Adrenal gland (tissue), 12 donors: Measurements from ENCODE around the gene RBM44. TPM values are rescaled to one million over a fixed set of nuclear protein-coding genes. Genes with fewer than 3 reads are reported as not detected.

ENCODE experiments used
- DNase-seq, 7 donors: peaks; one replicate each; pipeline ENCODE4 v3.0.0-alpha.2; 2019 to 2020
- H3K27ac ChIP-seq, 5 donors: fragments of 200-600 bp; sonication (generic) in 4 of 5; 1 replicate in 3 of 5; 2 replicates in 2 of 5; pipeline versions ENCODE4 v1.5.1 to v1.8.0; 2016 to 2020; ENCODE audit warnings: mild to moderate bottlenecking in 1 of 5
- H3K27me3 ChIP-seq: fragments of 200-600 bp; 2 replicates; pipeline ENCODE4 v1.8.0; 2021
- H3K36me3 ChIP-seq, 2 donors: fragments of 200-600 bp; replicated peaks in 1 of 2; 1 replicate in 1 of 2; 2 replicates in 1 of 2; pipeline versions ENCODE4 v1.5.1 to v1.8.0; 2018 to 2022
- H3K4me1 ChIP-seq, 2 donors: fragments of 200-600 bp; replicated peaks in 1 of 2; 1 replicate in 1 of 2; 2 replicates in 1 of 2; pipeline versions ENCODE4 v1.5.1 to v1.8.0; 2018 to 2021
- H3K4me3 ChIP-seq, 4 donors: fragments of 200-600 bp; sonication (generic) in 3 of 4; one replicate each; pipeline ENCODE4 v1.5.1; 2016 to 2018
- H3K9me3 ChIP-seq, 3 donors: fragments of 200-600 bp; sonication (generic) in 1 of 3; replicated peaks in 1 of 3; 1 replicate in 2 of 3; 2 replicates in 1 of 3; pipeline versions ENCODE4 v1.5.1 to v1.8.0; 2016 to 2021
- POLR2A ChIP-seq, 2 donors: fragments of 450-650 bp; IDR thresholded peaks; one replicate each; pipeline ENCODE4 v1.6.1; 2017; ENCODE audit warnings: antibody characterized with exemption in 2 of 2, mild to moderate bottlenecking in 2 of 2, moderate library complexity in 1 of 2
- WGBS, 4 donors: extraction: QIAGEN DNeasy Blood & Tissue Kit in 2 of 4; methylation state at CpG; one replicate each; pipeline versions ENCODE4 v1.1.5 to v1.1.7; 2013 to 2017; 5-methylcytosine and 5-hydroxymethylcytosine counted together
- intact Hi-C, 2 donors: fragments of 100-400 bp; cut with DNase I; formaldehyde crosslinking; loops; one replicate each; pipeline versions ENCODE4 v1.14.1 to v1.15.0; 2022 to 2023
- polyA plus RNA-seq, 3 donors: library from polyadenylated mRNA; stranded (reverse); fragments of 200-250 nt in 2 of 3; fragments of 350-450 nt in 1 of 3; fragmentation: Illumina TruSeq in 1 of 3; extraction: RNeasy Lipid Tissue Mini Kit (QIAGEN cat#74804) in 1 of 3; gene quantifications; one replicate each; pipeline ENCODE4 v1.2.3, GENCODE V29; 2013 to 2014
- total RNA-seq, 9 donors: library from RNA; depleted of rRNA in 4 of 9; stranded (reverse); fragments of >200 nt in 4 of 9; fragments of 120-200 nt in 1 of 9; fragmentation: NEBNext Ultra II Directional in 1 of 9; extraction: Animal tissue kit (Norgen Biotek cat#: 25700) in 1 of 9; gene quantifications; one replicate each; pipeline versions ENCODE4 v1.1.0 to v1.2.4, GENCODE V29; 2013 to 2023
- TF ChIP-seq, protein P1 (sequence below), 6 experiments: fragments of 450-650 bp in 4 of 6; fragments of 200-600 bp in 2 of 6; sonication (generic) in 1 of 6; IDR thresholded peaks; 1 replicate in 5 of 6; 2 replicates in 1 of 6; pipeline versions ENCODE4 v1.5.1 to v1.8.0; 2016 to 2021; ENCODE audit warnings: antibody characterized with exemption in 6 of 6, mild to moderate bottlenecking in 2 of 6, moderate library complexity in 1 of 6
- donor health status: healthy with polysubstance abuse.
- donor health status: Bipolar disorder and iron deficiency.
- donor health status: DM: yes; HTN: yes; CAD: no.
- donor health status: DM: no; HTN: no; CAD: no.
- donor health status: DM: no; HTN: no; CAD: no.
- donor health status: DM: yes; HTN: yes; CAD: no.

Gene RBM44
- total and polyA plus RNA-seq, 12 donors, result 0.15 to 0.72 (median 0.30) TPM; not detected in 1

DNA sequence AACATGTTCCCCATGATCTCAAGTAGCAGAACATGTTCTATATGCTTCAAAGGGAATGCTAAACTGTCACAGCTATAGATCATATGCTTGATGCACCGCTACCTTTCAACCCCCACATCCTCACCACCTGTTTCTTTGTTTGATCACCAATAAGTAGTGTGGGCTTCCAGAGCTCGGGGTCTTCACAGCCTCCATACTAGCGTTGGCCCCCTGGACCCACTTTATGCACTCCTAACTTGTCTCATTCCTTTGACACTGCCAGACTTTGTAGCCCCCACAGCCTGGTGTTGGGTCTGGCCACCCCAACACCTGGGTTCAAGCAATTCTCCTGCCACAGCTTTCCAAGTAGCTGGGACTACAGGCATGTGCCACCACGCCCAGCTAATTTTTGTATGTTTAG, 11.6 kb upstream of the RBM44 start:
- no peak for DNase-seq
- no peaks in the 10 kb centered on the region for H3K27me3 ChIP-seq
- intact Hi-C loops, result no loop called here
- TF ChIP-seq, protein P1, sequence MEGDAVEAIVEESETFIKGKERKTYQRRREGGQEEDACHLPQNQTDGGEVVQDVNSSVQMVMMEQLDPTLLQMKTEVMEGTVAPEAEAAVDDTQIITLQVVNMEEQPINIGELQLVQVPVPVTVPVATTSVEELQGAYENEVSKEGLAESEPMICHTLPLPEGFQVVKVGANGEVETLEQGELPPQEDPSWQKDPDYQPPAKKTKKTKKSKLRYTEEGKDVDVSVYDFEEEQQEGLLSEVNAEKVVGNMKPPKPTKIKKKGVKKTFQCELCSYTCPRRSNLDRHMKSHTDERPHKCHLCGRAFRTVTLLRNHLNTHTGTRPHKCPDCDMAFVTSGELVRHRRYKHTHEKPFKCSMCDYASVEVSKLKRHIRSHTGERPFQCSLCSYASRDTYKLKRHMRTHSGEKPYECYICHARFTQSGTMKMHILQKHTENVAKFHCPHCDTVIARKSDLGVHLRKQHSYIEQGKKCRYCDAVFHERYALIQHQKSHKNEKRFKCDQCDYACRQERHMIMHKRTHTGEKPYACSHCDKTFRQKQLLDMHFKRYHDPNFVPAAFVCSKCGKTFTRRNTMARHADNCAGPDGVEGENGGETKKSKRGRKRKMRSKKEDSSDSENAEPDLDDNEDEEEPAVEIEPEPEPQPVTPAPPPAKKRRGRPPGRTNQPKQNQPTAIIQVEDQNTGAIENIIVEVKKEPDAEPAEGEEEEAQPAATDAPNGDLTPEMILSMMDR (IDR thresholded peaks at IDR 0.05), result no peak
- TF ChIP-seq POLR2A (IDR thresholded peaks at IDR 0.05), result no peak
- H3K4me1 ChIP-seq, result no peaks in the 10 kb centered on the region
- peaks cover 0 to 3% of the 10 kb centered on the region in 2 donors for H3K36me3 ChIP-seq
- peaks cover 0 to 8% (median 0%) of the 10 kb centered on the region in 3 donors for H3K9me3 ChIP-seq
- WGBS, 4 donors, result 85 to 98% (median 96%) methylated on average over 4 of the region's 4 CpGs
- H3K27ac ChIP-seq, result no peak overlapping the region
- no peak overlapping the region for H3K4me3 ChIP-seq

DNA sequence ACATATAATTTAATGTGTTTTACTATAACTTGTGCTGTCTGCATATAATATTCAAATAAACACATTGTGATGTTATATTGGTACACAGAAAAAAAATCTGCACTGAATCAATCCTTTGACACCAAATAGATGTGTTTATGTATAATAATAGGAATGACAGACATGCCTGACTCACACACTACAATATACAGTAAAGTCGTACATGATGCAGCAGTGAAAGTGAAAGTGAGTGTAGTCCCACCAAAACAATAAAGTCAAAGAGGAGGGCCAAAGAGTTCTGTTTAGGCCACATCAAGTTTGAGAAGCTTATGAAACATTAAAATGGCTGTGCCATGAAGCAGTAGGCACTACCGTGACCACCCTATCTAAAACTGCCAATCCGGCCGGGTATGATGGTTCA, 8.2 kb upstream of the RBM44 start:
- no peaks in the 10 kb centered on the region for H3K27me3 ChIP-seq
- WGBS, 4 donors, result 88 to 93% (median 89%) methylated on average over 4 of the region's 4 CpGs
- DNase-seq, result no peak
- H3K9me3 ChIP-seq, result peaks cover 0 to 8% (median 0%) of the 10 kb centered on the region in 3 donors
- H3K27ac ChIP-seq, result no peak overlapping the region
- H3K4me3 ChIP-seq, result no peak overlapping the region
- no peaks in the 10 kb centered on the region for H3K4me1 ChIP-seq
- intact Hi-C loops, result no loop called here
- no peak for TF ChIP-seq POLR2A (IDR thresholded peaks at IDR 0.05)
- TF ChIP-seq, protein P1 (IDR thresholded peaks at IDR 0.05), result no peak
- no peaks in the 10 kb centered on the region for H3K36me3 ChIP-seq

DNA sequence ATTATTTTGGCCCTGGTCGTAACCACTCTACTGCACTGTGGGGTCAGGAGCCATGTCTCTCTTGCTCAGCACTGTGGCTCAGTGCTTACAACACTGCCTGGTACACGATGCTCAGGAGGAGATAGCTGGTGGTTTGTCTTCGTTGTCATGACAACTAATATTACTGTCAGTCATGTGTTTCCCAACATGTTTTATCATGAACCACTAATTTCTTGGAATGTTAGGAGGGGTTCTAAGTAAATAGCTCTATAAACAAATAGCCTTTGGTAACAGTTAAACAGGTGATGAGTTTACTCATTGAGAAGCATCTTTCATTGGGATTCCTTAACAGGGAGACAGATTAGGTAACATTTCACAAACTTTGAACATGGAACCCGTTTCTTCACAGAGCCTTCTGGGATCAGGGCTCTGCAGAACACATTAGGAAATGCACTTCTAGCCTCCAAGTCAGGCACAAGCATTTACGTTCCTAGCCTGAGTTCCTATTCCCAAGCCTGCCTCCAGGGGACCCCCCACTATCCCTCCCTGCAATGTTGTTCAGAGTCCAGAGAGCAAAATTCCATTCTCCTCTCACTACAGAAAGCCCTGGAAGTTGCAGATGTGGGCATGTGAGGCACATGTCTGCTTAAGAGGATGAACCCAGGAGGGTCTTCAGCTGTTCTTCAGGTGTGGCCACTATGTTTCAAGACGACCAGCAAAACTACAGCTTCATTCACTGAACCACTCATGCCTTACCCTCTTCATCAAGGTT, 6.4 kb upstream of the RBM44 start:
- 79 to 81% (median 81%) methylated on average over 6 of the region's 6 CpGs for WGBS, 4 donors
- Histone ChIP-seq H3K4me1 (no peaks in the 10 kb centered on the region), H3K27me3 (no peaks in the 10 kb centered on the region), H3K36me3 (no peaks in the 10 kb centered on the region), H3K4me3 (no peak overlapping the region), H3K9me3 (peaks cover 0 to 2% (median 0%) of the 10 kb centered on the region in 3 donors), H3K27ac (no peak overlapping the region)
- TF ChIP-seq POLR2A (IDR thresholded peaks at IDR 0.05), result no peak
- TF ChIP-seq, protein P1 (IDR thresholded peaks at IDR 0.05), result no peak
- no peak for DNase-seq
- intact Hi-C loops, result no loop called here

DNA sequence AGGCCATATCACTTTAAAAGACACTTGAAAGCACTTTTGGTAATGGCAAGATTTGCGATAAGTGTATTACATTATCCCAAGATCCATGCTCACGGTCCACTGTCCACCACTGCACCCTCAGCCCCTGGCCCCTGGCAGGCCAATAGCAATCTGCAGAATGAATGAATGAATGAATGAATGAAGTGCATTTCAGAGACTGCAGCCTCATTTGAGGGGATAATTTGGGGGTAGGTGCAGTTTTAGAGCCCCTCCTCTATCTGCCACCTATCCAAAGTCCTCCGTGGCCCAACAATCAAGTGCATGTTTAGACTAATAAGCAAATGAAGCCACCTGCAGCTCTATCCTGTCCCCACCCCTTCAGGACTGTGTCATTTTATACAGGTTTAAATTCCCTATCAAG, 1.3 kb upstream of the RBM44 start:
- Histone ChIP-seq H3K4me3 (no peak overlapping the region), H3K36me3 (no peaks in the 10 kb centered on the region), H3K27ac (no peak overlapping the region), H3K4me1 (no peaks in the 10 kb centered on the region), H3K9me3 (no peaks in the 10 kb centered on the region), H3K27me3 (no peaks in the 10 kb centered on the region)
- TF ChIP-seq POLR2A (IDR thresholded peaks at IDR 0.05), result no peak
- TF ChIP-seq, protein P1 (IDR thresholded peaks at IDR 0.05), result no peak
- DNase-seq, result no peak
- WGBS, 4 donors, result 90 to 95% (median 92%) methylated on average over 3 of the region's 3 CpGs
- intact Hi-C loops, result no loop called here
